GM21529 (cell line): ENCODE results near the gene PPEF2.
A peak's percentile ranks its signal among the peaks of the same experiment; 100 is the strongest.
"Not testable (repeated sequence)": the region's sequence is repeated elsewhere in the genome, so short reads cannot be mapped to it uniquely, and the experiment has no call there.

Experiments used
- ATAC-seq: cut with Tn5 transposase; IDR thresholded peaks from one replicate; pipeline ENCODE4 v1.9.1; 2021; ENCODE audit not compliant: unreplicated experiment

PPEF2 gene

GRCh38 chr4:75895744-75896314 is 6.4 kb downstream of the PPEF2 start:
- no peak for ATAC-seq

- ATAC-seq: no peak
These were observed 9.7 kb downstream of the PPEF2 start for GRCh38 chr4:75892508-75892907.

- no peak for ATAC-seq
These were observed 10.6 kb downstream of the PPEF2 start for GRCh38 chr4:75891611-75892010.

GRCh38 chr4:75889537-75890199 is 12.6 kb downstream of the PPEF2 start:
- no peak for ATAC-seq

GRCh38 chr4:75886104-75886503 is 16.1 kb downstream of the PPEF2 start:
- no peak for ATAC-seq

DNA sequence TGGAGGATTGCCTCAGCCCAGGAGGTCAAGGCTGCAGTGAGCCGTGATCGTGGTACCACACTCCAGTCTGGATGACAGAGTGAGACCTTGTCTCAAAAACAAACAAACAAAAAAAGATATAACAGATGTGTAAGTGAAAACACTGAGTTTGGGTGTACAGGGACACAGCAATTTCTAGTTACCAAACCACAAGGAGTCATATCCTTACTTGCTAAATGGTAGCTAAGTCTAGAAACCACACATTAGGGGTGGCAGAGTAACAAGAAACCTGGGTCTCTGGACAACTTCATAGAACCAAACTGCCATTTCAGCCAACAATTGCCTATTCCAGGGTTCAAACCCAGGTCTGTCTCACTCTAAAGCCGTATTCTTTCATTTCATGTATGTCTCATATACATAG is 20.8 kb downstream of the PPEF2 start:
- ATAC-seq: no peak

DNA sequence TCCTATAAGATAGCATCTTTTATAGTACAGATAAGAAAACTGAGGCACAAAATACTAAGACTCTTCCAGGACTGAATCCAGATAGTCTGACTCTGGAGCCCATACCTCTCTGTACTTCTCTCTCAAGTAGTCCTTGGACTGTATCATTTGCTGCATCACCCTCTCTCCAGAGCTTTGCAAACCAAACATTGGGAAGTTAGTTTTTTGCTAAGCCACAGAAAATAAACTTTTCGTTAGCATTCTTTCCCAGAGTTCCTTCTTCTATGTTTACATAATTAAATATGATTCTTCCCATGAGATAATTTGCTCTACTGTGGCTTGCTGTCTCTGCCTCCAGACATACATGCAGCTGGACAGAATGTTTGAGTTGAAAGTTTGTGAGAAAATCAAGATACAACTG is 22.0 kb downstream of the PPEF2 start:
- ATAC-seq: no peak

GRCh38 chr4:75878246-75878756 is 24.0 kb downstream of the PPEF2 start:
- ATAC-seq: no peak

GRCh38 chr4:75876218-75876617 is 26.0 kb downstream of the PPEF2 start:
- ATAC-seq: no peak

DNA sequence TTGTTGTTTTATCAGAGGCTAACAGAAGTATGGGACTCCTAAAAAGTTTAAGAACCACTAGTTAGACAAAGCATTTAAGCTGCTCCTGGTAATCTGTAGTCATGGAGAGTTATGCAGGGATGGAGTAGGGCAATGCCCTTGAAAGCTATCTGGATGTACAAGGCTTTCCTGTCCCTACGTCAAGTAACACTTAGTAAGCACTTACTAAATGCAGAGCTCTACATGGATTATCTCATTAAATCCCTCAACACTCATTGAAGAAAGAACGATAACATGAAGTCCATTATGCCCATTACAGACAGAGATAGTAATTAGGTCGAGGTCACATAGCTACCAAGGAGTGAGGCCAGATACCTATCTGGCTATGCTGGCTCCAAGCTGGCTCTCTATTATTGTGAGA is 33.2 kb downstream of the PPEF2 start:
- ATAC-seq: no peak

DNA sequence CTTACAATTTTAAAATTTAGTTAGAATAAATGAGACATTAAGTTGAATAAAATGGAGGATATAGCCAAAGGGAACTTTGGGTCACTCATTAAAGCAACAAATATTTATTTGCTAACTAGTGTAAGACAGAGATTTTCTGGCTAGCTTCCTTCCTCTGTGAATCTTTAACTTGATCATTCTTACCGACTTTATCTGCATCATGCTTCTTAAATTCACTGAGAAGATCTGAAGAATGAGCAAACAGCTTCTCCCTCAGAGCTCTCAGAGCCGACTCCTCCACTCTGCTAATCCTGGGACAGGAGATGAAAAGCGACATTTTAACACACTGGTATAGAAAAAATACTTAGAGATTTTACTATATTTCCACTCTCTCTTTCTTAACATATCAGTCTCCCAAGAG is 35.1 kb downstream of the PPEF2 start:
- ATAC-seq: no peak

- no peak for ATAC-seq
These were observed 41.6 kb downstream of the PPEF2 start for GRCh38 chr4:75860606-75861005.

- no peak for ATAC-seq
These were observed 43.5 kb downstream of the PPEF2 start for GRCh38 chr4:75858721-75859120.

- no peak for ATAC-seq
These were observed 52.8 kb downstream of the PPEF2 start for GRCh38 chr4:75849461-75849860.

GRCh38 chr4:75848891-75849290 is 53.4 kb downstream of the PPEF2 start:
- ATAC-seq: no peak

GRCh38 chr4:75848171-75848760 is 54.0 kb downstream of the PPEF2 start:
- not testable (repeated sequence) for ATAC-seq

DNA sequence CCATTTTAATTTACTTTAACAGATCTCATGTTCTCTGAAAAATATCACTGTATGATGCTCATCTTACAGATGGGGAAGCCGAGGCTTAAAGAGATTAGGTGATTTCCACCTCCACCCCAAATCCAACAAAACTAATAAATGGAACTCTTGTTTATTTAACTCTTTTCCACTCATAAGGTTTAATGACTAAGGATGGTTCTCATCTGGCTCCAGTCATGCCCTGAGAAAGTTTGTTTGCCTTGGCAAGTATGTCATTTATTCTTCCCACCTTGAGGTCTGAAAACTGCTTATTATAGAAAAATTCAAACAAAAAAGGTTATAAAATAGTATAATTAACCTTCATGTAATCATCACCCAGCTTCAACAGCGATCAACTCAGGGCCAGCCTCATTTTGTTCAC is 56.3 kb downstream of the PPEF2 start:
- ATAC-seq: no peak

DNA sequence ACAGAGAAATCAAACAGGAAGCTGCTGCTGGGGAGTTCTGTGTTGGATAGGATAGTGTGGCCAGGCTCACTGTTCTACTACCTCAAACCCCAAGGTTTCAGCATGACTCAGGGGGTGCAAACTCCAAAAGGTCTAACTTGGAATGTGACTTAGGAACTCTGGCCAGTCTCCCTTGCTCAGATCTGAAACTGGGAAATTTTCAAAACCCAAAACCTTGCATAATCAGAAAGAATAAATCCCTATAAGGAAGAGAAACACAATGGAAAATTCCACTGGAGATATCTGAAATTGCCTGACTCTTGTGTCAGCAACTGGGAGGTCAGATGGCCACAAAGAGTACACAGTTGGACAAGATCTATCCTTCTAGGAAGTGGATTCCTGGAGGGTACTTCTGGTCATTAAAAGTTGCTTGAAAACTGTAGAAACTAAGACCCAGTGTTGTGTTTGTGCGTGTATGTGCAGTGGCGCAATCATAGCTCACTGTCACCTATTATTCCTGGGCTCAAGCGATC is 58.0 kb downstream of the PPEF2 start:
- no peak for ATAC-seq

GRCh38 chr4:75843596-75843995 is 58.7 kb downstream of the PPEF2 start:
- ATAC-seq: no peak

DNA sequence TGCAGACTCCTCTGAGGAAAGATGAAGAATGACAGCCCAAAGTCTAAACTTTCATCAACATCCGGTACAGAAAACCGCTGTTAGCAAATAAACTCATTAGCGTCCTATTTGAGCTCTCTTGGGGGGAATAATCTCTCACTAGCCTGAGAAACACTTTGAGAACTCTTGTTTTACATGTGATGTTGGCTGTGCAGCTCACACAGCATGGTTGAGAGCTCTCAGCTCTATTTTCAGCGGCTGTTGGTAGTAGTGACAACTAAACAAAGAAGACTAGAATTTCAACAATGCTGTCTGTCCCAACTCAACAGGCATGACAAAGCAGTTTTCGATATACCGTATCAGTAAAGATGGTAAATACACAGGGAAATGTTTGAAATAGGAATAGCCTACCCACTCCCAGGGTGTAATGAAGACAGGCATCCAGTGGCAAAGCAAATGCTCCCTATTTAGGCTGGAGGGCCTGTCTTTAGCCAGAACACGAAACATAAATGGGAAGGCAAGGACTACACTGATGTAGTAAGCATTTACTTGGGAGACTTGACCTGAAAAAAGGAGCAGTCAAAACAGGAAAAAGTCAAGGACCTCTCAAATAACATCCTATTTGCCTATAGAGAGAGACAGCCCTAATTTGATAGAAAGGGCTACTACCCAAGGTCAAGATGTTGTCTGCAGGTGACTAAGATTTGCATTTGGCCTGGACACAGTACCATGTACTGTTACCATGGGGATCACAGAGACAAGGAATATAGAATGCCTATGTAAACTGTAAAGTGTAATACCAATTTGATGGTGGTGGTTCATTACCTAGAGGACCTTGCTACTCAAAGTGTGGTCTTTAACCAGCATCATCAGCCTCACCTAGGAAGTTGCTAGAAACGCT is 60.4 kb downstream of the PPEF2 start:
- ATAC-seq: peak; percentile 56

GRCh38 chr4:75834772-75835154 is 67.5 kb downstream of the PPEF2 start:
- no peak for ATAC-seq
